ENCODE measurements around the gene CXCL5. TPM values are rescaled to one million over a fixed set of nuclear protein-coding genes. Genes with fewer than 3 reads are reported as not detected.
"Not testable (repeated sequence)": the region's sequence is repeated elsewhere in the genome, so short reads cannot be mapped to it uniquely, and the experiment has no call there.

CXCL5 gene
- total RNA-seq, 2 experiments from 2014 or later = not detected

DNA sequence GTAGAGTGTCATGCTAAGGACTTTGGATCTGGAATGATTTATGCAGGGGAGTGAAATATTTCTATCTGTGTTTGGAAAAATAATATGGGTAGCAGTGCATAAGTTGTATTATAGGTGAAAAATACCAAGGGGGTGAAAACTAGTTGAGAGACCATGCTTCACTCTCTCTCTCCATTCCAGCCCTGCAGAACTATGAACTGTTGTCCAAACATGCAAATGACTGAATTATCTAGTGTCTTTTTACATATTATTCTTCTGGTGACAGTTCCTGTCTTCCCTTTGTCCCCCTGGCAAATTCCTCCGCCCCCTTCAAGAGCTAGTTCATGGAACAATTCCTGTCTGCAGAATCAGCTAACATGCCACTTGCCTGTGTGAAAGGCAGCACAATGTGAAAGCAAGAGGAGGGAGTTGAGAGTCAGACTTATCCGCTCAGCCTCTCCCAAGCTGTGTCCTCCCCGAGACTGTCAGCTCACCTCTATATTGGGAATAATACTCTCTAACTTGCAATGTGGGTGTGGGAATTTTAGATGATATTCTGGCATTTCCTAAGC, 19.0 kb downstream of the CXCL5 start:
- intact Hi-C loops (cut with micrococcal nuclease) = no loop called here
- no peak overlapping the region for H3K4me3 Mint-ChIP-seq
- H3K27ac Mint-ChIP-seq = no peak overlapping the region
- no peaks in the 10 kb centered on the region for H3K4me1 Mint-ChIP-seq (ENCODE audit: low read depth)
- ChIA-PET CTCF (no interaction called here), POLR2A (no interaction called here)
- H3K9me3 Mint-ChIP-seq = peaks cover 11% of the 10 kb centered on the region
- no peak for DNase-seq
- H3K36me3 Mint-ChIP-seq = no peaks in the 10 kb centered on the region
- no peaks in the 10 kb centered on the region for H3K27me3 Mint-ChIP-seq

DNA sequence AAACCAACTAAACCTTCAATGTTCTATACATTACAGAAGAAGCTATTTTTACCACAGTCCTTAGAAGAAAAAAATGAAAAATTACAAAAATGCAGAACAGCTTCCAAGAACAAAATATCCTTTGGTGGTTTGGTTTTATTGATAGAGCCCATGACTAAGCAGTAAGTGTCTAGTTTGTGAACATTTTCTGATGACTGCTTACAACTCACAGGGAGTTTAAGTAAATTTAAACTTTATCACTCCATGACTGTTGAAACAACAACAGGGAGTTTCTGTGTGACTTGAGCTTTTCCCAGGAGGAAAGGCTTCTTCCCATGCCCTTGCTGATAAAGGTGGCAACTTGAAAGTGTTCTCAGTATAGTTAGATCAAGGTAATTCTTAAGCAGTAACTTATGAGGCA, 19.6 kb downstream of the CXCL5 start:
- ChIA-PET CTCF (no interaction called here), POLR2A (no interaction called here)
- H3K4me3 Mint-ChIP-seq = no peak overlapping the region
- H3K36me3 Mint-ChIP-seq = no peaks in the 10 kb centered on the region
- intact Hi-C loops (cut with micrococcal nuclease) = no loop called here
- DNase-seq = no peak
- H3K27ac Mint-ChIP-seq = no peak overlapping the region
- peaks cover 15% of the 10 kb centered on the region for H3K9me3 Mint-ChIP-seq
- no peaks in the 10 kb centered on the region for H3K4me1 Mint-ChIP-seq (ENCODE audit: low read depth)
- no peaks in the 10 kb centered on the region for H3K27me3 Mint-ChIP-seq

DNA sequence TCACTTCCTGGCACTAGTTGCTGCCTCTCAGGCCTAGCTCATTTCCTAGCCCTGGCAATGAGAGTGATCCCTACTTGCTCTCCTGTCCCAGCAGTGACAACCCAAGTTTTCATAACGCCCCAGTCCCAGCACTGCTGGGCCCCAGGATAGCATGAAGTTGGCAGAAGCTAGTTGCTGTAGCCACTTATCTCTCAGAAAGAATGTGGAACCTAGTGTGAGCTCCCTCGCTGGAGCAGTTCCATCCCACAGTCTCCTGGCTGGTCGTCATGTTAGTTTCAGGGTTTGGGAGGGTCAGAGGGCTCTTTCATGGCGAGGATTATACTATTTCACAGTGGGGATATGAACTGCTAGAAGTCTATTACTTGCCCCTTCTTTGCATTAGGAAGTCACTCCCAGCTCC, 21.8 kb downstream of the CXCL5 start:
- Mint-ChIP-seq H3K9me3 (peaks cover 19% of the 10 kb centered on the region), H3K4me3 (no peak overlapping the region), H3K36me3 (no peaks in the 10 kb centered on the region), H3K27me3 (no peaks in the 10 kb centered on the region), H3K4me1 (ENCODE audit: low read depth) (no peaks in the 10 kb centered on the region), H3K27ac (no peak overlapping the region)
- intact Hi-C loops (cut with micrococcal nuclease) = no loop called here
- ChIA-PET CTCF (no interaction called here), POLR2A (no interaction called here)
- DNase-seq = no peak

DNA sequence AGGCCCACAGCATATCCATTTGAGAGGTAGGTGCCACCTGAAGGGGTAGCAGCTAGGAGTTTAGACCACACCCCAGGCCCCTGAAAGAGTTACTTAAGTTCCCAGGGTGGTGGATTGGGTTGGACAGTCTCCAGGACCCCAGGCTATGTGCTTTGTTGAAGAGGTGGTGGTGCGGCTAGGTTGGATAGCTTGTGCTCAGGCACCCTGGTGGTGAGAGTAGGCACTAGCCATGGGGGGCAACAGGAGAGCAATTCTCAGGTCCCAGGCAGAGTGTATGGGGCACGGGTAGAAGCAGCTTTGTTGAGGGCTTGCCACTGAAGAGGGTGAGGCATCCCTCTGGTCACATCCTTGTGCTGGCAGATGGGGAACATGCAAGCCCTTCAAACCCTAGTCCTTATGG, 22.3 kb downstream of the CXCL5 start:
- Mint-ChIP-seq H3K4me1 (ENCODE audit: low read depth) (no peaks in the 10 kb centered on the region), H3K9me3 (peaks cover 22% of the 10 kb centered on the region), H3K36me3 (no peaks in the 10 kb centered on the region), H3K27me3 (no peaks in the 10 kb centered on the region), H3K27ac (no peak overlapping the region), H3K4me3 (no peak overlapping the region)
- CTCF ChIA-PET = no interaction called here
- intact Hi-C loops (cut with micrococcal nuclease) = no loop called here
- no peak for DNase-seq
- POLR2A ChIA-PET = no interaction called here

DNA sequence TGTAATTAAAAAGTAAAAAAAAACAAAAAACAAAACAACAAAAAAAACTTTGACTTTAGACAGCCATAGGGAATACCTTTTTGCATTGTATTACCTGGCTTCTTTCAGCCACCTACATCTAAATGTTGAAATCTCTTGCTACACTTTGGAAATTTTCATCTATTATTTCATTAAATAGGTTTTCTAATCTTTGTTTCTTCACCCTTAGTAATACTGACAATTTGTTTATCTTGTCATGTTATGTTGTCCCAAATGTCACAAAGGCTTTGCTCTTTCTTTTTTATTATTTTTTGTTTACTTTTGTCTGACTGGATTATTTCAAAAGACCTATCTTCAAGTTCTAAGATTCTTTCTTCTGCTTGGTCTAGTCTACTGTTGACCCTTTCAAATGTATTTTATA, 24.1 kb downstream of the CXCL5 start:
- no peaks in the 10 kb centered on the region for H3K27me3 Mint-ChIP-seq
- DNase-seq = no peak
- H3K4me1 Mint-ChIP-seq (ENCODE audit: low read depth) = no peaks in the 10 kb centered on the region
- H3K4me3 Mint-ChIP-seq = no peak overlapping the region
- intact Hi-C loops (cut with micrococcal nuclease) = no loop called here
- POLR2A ChIA-PET = no interaction called here
- no peak overlapping the region for H3K27ac Mint-ChIP-seq
- CTCF ChIA-PET = no interaction called here
- H3K9me3 Mint-ChIP-seq = peaks cover 31% of the 10 kb centered on the region
- no peaks in the 10 kb centered on the region for H3K36me3 Mint-ChIP-seq

DNA sequence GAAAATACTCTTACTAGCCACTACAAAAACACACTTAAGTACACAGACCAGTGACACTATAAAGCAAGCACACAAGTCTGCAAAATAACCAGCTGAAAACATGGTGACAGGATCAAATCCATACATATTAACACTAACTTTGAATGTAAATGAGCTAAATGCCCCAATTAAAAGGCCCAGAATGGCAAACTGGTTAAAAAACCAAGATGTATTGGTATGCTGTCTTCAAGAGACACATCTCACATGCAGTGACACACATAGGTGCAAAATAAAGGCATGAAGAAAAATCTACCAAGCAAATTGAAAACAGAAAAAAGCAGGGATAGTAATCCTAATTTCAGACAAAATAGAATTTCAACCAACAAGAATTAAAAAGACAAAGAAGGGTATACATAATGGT, 27.5 kb downstream of the CXCL5 start:
- DNase-seq = no peak
- no peak overlapping the region for H3K4me3 Mint-ChIP-seq
- no peaks in the 10 kb centered on the region for H3K4me1 Mint-ChIP-seq (ENCODE audit: low read depth)
- no peaks in the 10 kb centered on the region for H3K36me3 Mint-ChIP-seq
- H3K27ac Mint-ChIP-seq = no peak overlapping the region
- no peaks in the 10 kb centered on the region for H3K27me3 Mint-ChIP-seq
- POLR2A ChIA-PET = no interaction called here
- H3K9me3 Mint-ChIP-seq = peaks cover 28% of the 10 kb centered on the region
- CTCF ChIA-PET = no interaction called here
- intact Hi-C loops (cut with micrococcal nuclease) = no loop called here

DNA sequence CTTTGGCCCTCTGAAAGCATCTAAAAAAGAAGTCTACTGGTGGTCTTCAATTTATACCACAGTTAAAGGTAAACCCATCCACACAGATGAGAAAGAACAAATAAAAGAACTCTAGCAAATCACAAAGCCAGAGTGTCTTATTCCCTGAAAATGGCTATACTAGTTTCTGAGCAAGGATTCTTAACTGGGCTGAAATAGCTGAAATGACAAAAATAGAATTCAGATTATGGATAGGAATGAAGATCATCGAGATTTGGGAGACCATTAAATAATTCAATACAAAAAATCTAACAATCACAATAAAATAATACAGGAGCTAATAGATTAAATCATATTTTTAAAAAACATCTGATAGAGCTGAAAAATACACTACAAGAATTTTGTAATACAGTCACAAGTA, 28.5 kb downstream of the CXCL5 start:
- CTCF ChIA-PET = no interaction called here
- intact Hi-C loops (cut with micrococcal nuclease) = no loop called here
- POLR2A ChIA-PET = no interaction called here

DNA sequence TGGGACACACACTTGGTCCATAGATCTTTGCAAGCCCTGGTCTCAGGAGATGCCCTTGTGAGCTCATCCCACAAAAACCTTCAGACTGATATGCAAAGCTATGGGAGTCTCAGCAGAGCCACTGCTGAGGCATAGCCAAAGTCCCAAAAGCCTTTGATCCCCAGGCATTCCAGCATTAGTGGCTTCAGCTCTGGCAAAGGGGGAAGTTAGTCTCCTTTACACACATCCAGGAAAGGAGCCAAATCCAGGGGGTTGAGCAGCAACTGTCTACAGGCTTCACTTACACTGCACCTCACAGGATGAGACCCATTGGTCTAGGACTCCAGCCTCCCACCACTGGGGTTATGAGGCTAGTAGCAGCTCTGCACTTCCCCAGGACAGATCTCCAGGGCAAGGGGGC, 30.6 kb downstream of the CXCL5 start:
- Mint-ChIP-seq H3K9me3 (peaks cover 15% of the 10 kb centered on the region), H3K27me3 (peaks cover 2% of the 10 kb centered on the region), H3K4me1 (ENCODE audit: low read depth) (no peaks in the 10 kb centered on the region), H3K4me3 (no peak overlapping the region), H3K27ac (no peak overlapping the region), H3K36me3 (no peaks in the 10 kb centered on the region)
- no peak for DNase-seq
- intact Hi-C loops (cut with micrococcal nuclease) = no loop called here
- CTCF ChIA-PET = no interaction called here
- POLR2A ChIA-PET = no interaction called here

More for the DNA sequence above, 28.5 kb downstream of the CXCL5 start:
- Mint-ChIP-seq H3K9me3 (peaks cover 22% of the 10 kb centered on the region), H3K4me3 (no peak overlapping the region), H3K27ac (no peak overlapping the region), H3K4me1 (ENCODE audit: low read depth) (no peaks in the 10 kb centered on the region), H3K27me3 (no peaks in the 10 kb centered on the region), H3K36me3 (no peaks in the 10 kb centered on the region)
- DNase-seq = no peak

DNA sequence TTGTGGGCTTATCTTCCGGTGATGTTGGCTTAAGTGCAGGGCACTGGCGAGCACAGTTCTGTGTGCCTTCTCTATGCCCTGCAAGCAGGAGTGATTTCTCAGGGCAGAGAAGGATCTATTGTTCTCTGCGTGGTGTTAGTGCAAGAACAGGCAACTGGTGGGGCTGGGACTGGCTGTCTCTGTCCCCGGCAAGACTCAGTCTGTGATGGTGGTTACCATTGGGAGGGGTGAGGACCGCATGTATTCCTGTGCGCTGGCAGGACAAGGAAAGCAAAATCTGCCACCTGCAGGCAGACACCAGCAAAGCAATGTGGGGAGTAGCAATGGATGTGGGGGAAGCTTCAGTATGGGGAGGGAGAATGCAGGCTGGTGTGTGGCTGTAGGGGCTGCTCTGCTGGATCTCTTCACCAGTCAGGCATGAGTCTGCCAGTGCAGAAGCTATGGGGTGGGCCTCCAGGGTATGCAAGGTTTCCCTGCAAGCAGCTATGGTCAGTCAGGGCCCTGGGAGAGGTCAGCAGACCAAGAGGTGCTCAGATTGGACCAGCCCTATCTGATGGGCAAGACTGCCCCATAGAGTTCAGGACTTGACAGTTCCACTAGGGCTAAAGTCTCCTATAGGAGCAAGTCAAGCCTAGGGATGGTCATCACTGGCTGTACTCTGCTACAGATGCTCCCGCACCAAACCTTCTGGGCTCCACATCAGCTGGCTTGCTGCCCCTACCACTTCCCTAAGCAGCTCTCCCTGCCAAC, 33.4 kb downstream of the CXCL5 start:
- Mint-ChIP-seq H3K9me3 (peaks cover 25% of the 10 kb centered on the region), H3K27me3 (peaks cover 2% of the 10 kb centered on the region), H3K36me3 (no peaks in the 10 kb centered on the region), H3K27ac (no peak overlapping the region), H3K4me1 (ENCODE audit: low read depth) (no peaks in the 10 kb centered on the region), H3K4me3 (no peak overlapping the region)
- ChIA-PET CTCF (no interaction called here), POLR2A (no interaction called here)
- DNase-seq = no peak
- intact Hi-C loops (cut with micrococcal nuclease) = no loop called here

DNA sequence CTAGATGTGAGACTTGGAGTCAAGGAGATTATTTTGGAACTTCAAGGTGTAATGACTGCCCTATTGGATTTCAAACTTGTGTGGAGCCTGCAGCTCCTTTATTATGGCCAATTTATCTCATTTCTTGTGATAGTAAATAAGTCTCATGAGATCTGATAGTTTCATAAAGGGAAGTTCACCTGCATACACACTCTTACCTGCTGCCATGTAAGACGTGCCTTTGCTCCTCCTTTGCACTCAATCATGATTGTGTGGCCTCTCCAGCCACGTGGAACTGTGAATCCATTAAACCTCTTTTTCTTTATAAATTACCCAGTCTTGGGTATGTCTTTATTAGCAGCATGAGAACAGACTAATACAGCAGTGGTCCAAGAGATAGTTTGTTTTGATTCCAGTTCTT, 35.8 kb downstream of the CXCL5 start:
- H3K4me3 Mint-ChIP-seq = no peak overlapping the region
- ChIA-PET CTCF (no interaction called here), POLR2A (no interaction called here)
- H3K9me3 Mint-ChIP-seq = peaks cover 36% of the 10 kb centered on the region
- peaks cover 2% of the 10 kb centered on the region for H3K27me3 Mint-ChIP-seq
- DNase-seq = no peak
- intact Hi-C loops (cut with micrococcal nuclease) = no loop called here
- H3K4me1 Mint-ChIP-seq (ENCODE audit: low read depth) = no peaks in the 10 kb centered on the region
- no peaks in the 10 kb centered on the region for H3K36me3 Mint-ChIP-seq
- no peak overlapping the region for H3K27ac Mint-ChIP-seq

DNA sequence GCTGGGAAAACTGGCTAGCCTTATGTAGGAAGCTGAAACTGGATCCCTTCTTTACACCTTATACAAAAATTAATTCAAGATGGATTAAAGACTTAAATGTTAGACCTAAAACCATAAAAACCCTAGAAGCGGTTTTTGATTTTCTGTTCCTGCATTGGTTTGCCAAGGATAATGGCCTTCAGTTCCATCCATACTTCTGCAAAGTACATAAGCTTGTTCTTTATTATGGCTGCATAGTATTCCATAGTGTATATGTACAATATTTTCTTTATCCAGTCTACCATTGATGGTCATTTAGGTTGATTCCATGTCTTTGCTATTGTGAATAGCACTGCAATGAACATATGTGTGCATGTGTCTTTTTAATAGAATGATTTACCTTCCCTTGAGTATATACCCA, 39.4 kb downstream of the CXCL5 start:
- H3K36me3 Mint-ChIP-seq = not testable (repeated sequence)

DNA sequence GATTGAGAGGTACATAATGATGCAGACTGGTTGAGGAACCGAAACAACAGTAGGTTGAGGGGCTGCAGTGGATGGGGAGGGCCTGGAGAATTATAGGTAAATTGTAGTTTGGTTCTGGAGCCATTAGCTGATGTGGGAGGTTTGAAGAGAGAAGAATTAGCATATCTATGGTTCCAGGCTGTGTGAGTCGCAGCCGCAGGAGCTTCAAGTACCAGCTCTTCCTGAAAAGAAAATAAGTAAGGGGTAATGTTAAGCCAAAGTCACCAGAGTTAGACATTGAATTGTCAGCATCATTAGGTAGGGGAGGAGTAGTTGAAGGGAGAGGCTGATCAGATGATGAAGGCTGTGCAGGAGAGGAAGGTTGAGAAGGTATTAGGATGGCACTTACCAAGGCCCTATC, 46.1 kb downstream of the CXCL5 start:
- intact Hi-C loops (cut with micrococcal nuclease) = no loop called here
- Mint-ChIP-seq H3K9me3 (peaks cover 12% of the 10 kb centered on the region), H3K27ac (no peak overlapping the region), H3K27me3 (no peaks in the 10 kb centered on the region), H3K36me3 (no peaks in the 10 kb centered on the region), H3K4me1 (ENCODE audit: low read depth) (no peaks in the 10 kb centered on the region), H3K4me3 (no peak overlapping the region)
- no peak for DNase-seq
- CTCF ChIA-PET = no interaction called here
- POLR2A ChIA-PET = no interaction called here

More for the DNA sequence above, 39.4 kb downstream of the CXCL5 start:
- intact Hi-C loops (cut with micrococcal nuclease); H3K27ac Mint-ChIP-seq; CTCF ChIA-PET; POLR2A ChIA-PET; H3K4me1 Mint-ChIP-seq (ENCODE audit: low read depth); DNase-seq; H3K27me3 Mint-ChIP-seq; H3K4me3 Mint-ChIP-seq: not testable (repeated sequence)
- peaks cover 46% of the 10 kb centered on the region for H3K9me3 Mint-ChIP-seq

DNA sequence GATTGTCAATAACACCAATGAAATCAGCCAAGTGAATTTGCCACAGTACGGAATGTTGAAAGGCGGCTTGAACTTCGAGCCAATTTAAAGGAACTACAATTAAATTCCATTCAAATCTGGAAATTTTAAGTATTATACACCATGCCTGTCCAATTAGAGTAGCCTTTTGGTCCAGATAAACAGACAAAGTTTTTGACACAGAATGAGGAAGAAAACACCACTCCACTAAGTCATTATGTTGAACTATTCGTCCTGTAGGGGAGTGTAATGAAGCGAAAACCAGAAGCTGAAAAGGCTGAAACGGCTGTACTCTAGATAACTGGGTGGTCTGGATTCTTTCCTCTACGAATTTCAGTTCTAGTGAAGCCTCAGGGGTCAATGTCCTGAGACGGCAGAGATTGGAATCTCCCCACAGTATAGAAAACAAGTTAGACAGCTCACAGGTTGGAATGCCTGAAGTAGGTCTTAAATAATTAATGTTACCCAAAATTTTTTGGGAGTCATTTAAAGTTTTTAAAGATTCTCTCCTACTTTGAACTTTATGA, 48.0 kb downstream of the CXCL5 start:
- POLR2A ChIA-PET; H3K36me3 Mint-ChIP-seq; intact Hi-C loops (cut with micrococcal nuclease); H3K27me3 Mint-ChIP-seq; H3K9me3 Mint-ChIP-seq; DNase-seq; H3K4me1 Mint-ChIP-seq (ENCODE audit: low read depth); H3K4me3 Mint-ChIP-seq; H3K27ac Mint-ChIP-seq; CTCF ChIA-PET: not testable (repeated sequence)
